GM10266 (cell line): ENCODE data around the gene MAST4.

Experiments used
- DNase-seq: peaks from one replicate; pipeline ENCODE4 v3.0.0; 2012; ENCODE audit errors: extremely low spot score
- TF ChIP-seq, protein P1 (sequence below): IDR thresholded peaks from 2 replicates; pipeline ENCODE4 v1.5.1; 2012; ENCODE audit warnings: mild to moderate bottlenecking, low read depth; ENCODE audit not compliant: control insufficient read depth, insufficient read depth; ENCODE audit errors: missing control alignments

Gene MAST4

DNA sequence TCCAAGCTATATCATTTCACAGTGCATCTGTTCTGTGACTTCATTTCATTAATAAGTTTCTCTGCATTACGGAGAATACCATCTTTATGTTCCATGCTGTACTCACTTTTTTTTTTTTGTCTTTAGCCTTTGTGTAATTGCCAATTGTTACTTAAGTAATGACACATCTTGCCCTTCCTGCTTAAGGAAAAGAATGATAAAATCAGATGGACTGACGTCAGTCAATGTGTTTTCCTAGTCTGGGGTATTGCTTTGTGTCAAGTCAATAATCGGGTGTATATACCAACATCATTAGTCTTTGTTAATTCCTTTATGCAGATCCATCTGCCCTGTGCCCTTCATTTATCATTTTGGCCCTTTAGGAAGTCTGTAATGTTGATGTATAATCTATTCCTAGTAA lies 466.9 kb downstream of the MAST4 start:
- no peak for DNase-seq
- TF ChIP-seq, protein P1, sequence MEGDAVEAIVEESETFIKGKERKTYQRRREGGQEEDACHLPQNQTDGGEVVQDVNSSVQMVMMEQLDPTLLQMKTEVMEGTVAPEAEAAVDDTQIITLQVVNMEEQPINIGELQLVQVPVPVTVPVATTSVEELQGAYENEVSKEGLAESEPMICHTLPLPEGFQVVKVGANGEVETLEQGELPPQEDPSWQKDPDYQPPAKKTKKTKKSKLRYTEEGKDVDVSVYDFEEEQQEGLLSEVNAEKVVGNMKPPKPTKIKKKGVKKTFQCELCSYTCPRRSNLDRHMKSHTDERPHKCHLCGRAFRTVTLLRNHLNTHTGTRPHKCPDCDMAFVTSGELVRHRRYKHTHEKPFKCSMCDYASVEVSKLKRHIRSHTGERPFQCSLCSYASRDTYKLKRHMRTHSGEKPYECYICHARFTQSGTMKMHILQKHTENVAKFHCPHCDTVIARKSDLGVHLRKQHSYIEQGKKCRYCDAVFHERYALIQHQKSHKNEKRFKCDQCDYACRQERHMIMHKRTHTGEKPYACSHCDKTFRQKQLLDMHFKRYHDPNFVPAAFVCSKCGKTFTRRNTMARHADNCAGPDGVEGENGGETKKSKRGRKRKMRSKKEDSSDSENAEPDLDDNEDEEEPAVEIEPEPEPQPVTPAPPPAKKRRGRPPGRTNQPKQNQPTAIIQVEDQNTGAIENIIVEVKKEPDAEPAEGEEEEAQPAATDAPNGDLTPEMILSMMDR: no peak

DNA sequence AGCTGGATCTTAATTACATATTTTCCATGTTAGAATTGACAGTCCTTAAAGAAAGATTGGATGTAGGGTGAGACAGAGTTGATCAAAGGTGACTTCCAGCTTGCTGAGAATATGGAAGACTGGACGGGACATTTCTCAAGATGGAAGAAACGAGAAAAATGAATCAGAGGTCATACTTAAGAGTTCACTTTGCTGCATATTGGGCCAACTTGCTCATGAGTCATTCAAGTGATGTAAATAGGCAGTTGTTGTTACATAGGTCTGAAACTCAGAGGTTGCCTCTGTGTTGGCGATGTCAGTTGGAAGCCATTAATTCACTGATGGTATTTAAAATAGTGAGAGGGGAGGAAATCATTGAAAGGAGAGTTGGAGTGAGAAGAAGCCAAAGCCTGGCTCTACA lies 467.6 kb downstream of the MAST4 start:
- TF ChIP-seq, protein P1: no peak
- DNase-seq: no peak

DNA sequence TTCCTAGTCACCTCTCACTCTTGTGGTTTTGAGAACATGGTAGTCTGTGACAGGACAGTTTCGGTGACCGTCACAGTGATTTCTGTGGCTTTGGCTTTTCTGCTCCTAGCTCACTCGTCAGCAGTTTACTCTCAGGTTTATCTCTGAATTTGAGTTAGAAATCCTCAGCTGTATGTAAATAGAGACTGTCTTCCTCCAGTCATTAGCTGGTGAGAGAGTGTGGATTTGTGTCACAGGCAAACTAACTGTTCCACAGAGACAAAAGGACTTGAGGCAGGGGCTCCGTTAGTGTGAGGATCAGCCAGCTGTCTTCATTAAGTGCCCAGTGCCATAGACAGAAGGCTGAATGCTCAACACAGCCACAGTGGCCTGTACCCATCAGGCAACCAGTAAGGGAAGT lies 469.0 kb downstream of the MAST4 start:
- peak; percentile 5 for DNase-seq
- TF ChIP-seq, protein P1: no peak

DNA sequence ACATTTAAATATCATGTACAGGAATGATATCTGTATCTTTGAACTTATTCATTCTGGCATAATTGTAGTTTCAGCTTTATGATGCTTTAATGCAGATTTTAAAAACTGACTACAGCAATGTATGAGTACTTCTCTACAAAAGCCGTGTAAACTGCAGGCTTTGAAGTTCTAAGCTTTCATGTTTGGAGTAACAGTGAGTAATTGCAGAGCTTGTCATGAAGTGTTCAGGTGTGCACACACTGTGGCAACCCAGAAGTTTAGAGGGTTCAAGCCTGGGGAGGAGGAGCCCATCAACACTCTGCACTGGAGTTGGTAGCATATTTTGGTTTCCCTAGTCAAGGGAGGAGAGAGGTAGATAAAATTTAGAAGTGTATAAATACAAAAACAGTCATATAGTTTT lies 469.5 kb downstream of the MAST4 start:
- TF ChIP-seq, protein P1: no peak
- DNase-seq: no peak

DNA sequence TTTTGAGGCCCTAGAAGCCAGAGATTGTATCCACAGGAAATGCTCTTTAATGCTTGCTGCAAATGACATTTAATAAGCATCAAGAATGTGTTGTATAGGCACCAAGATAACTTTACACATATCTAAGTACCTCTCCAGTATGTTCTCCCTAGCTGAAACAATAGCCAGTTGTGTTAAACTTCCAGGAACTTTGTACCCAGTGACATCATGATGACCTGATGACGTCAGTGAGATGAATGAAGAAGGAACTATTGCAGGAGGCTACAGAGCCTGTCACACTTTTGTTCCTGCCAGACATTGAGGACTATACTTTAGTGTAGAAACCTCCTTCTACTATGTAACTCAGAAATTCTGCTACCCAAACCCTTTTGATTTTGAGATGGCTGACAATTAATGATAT lies 470.6 kb downstream of the MAST4 start:
- TF ChIP-seq, protein P1: no peak
- no peak for DNase-seq

DNA sequence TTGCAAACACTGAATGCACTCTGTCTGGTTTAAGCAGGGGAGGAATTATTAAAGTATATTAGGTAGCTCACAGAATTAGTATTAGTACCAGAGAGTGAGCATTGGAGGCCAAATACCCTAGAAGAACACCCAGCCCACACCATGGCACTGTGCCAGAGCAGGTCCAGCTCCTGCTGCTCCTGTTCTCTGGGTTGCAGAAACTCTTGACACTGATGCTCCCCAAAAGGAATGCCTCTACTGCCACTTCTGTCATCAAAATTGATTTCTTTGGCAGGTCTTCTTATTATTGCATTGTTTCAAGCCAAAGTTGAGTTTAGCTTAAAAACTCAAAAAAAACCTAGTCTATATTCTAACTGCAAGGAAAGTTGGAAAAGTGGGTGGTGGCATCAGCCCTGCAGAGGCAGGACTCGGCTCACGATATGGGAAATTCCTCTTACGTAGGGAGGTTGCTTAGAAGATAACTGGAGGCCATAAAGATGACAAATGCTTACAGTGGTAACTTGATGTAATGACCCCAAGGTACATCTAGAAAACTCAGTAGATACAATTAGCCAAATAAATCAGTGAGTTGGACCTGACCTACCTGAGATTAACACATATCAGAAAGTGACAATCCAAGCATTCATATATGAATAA lies 477.0 kb downstream of the MAST4 start:
- no peak for DNase-seq
- TF ChIP-seq, protein P1: no peak

DNA sequence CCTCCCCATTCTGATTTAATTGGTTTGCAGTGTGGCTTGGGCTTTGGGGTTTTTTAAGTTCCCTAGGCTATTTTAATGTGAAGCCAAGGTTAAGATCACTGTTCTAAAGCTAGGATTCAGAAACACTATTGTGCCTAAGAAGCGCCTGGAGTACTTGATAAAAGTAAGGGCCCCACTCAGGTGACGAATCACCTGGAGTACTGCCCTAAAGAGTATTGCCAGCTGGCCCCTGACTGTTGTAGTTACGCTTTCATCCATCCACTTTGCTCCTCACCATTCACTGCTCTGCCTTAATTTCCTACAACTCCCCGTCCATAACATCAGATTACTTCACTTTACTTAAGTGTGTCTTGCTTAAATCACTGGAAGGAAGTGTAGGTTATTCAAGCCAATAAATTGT lies 481.1 kb downstream of the MAST4 start:
- no peak for DNase-seq
- TF ChIP-seq, protein P1: no peak
